ENCODE data around the gene SSTR1. TPM values are rescaled to one million over a fixed set of nuclear protein-coding genes. Genes with fewer than 3 reads are reported as not detected.

SSTR1 gene
- total RNA-seq, 1 experiment from 2014 or later: 0.50 TPM

- 0 out of 2 replicates have a peak, but pooled peaks cover 5% of the 10 kb centered on the region for H3K4me1 ChIP-seq (replicated peaks; ENCODE audit: insufficient read depth)
- POLR2A ChIA-PET (ENCODE audit: unreplicated experiment): no interaction called here
- no peaks in the 10 kb centered on the region for H4K20me1 ChIP-seq (ENCODE audit: insufficient read depth)
- no peaks in the 10 kb centered on the region for H3K9me2 ChIP-seq (ENCODE audit: insufficient read depth)
- H3F3A ChIP-seq (ENCODE audit: insufficient read depth, low read depth): no peaks in the 10 kb centered on the region
- H3K36me3 ChIP-seq (ENCODE audit: low read depth): no peaks in the 10 kb centered on the region
- no peak overlapping the region for H3K4me2 ChIP-seq
- BruUV-seq (replicated peaks): no TSS peak
- CTCF ChIA-PET: no interaction called here
- H2AFZ ChIP-seq: no peak overlapping the region
- no peaks in the 10 kb centered on the region for H3K9me3 ChIP-seq (ENCODE audit: insufficient read depth, low read depth)
- TF ChIP-seq CTCF (conservative IDR thresholded peaks at IDR 0.05) (no peak), EZH2 (IDR thresholded peaks at IDR 0.05; ENCODE audit: low read depth) (no peak)
- H3K4me3 ChIP-seq: no peak overlapping the region
- intact Hi-C loops (cut with micrococcal nuclease; ENCODE audit: unreplicated experiment): no loop called here
- H3K27ac ChIP-seq: no peak overlapping the region
- no peaks in the 10 kb centered on the region for H3K79me2 ChIP-seq (ENCODE audit: low read depth)
- no peaks in the 10 kb centered on the region for H3K27me3 ChIP-seq (ENCODE audit: insufficient read depth, low read depth)
- no peak for DNase-seq
Observed at GRCh38 chr14:38253676-38254075, 46.0 kb downstream of the SSTR1 start.

- Histone ChIP-seq H3K4me1 (replicated peaks; ENCODE audit: insufficient read depth) (0 out of 2 replicates have a peak, but pooled peaks cover 5% of the 10 kb centered on the region), H3K27me3 (ENCODE audit: insufficient read depth, low read depth) (no peaks in the 10 kb centered on the region), H3K4me3 (no peak overlapping the region), H2AFZ (no peak overlapping the region), H3K4me2 (no peak overlapping the region), H3K9me2 (ENCODE audit: insufficient read depth) (no peaks in the 10 kb centered on the region), H3K9me3 (ENCODE audit: insufficient read depth, low read depth) (no peaks in the 10 kb centered on the region), H3K79me2 (ENCODE audit: low read depth) (no peaks in the 10 kb centered on the region), H3K27ac (no peak overlapping the region), H3K36me3 (ENCODE audit: low read depth) (no peaks in the 10 kb centered on the region), H4K20me1 (ENCODE audit: insufficient read depth) (no peaks in the 10 kb centered on the region), H3F3A (ENCODE audit: insufficient read depth, low read depth) (no peaks in the 10 kb centered on the region)
- POLR2A ChIA-PET (ENCODE audit: unreplicated experiment): no interaction called here
- no peak for DNase-seq
- intact Hi-C loops (cut with micrococcal nuclease; ENCODE audit: unreplicated experiment): no loop called here
- no TSS peak for BruUV-seq (replicated peaks)
- TF ChIP-seq CTCF (conservative IDR thresholded peaks at IDR 0.05) (no peak), EZH2 (IDR thresholded peaks at IDR 0.05; ENCODE audit: low read depth) (no peak)
- CTCF ChIA-PET: no interaction called here
Observed at GRCh38 chr14:38254571-38255407, 47.1 kb downstream of the SSTR1 start.

GRCh38 chr14:38255408-38255672 lies 47.6 kb downstream of the SSTR1 start:
- Histone ChIP-seq H3K9me3 (ENCODE audit: insufficient read depth, low read depth) (no peaks in the 10 kb centered on the region), H4K20me1 (ENCODE audit: insufficient read depth) (no peaks in the 10 kb centered on the region), H3K27me3 (ENCODE audit: insufficient read depth, low read depth) (no peaks in the 10 kb centered on the region), H2AFZ (no peak overlapping the region), H3K27ac (no peak overlapping the region), H3K36me3 (ENCODE audit: low read depth) (no peaks in the 10 kb centered on the region), H3K4me1 (replicated peaks; ENCODE audit: insufficient read depth) (0 out of 2 replicates have a peak, but pooled peaks cover 5% of the 10 kb centered on the region), H3K4me3 (no peak overlapping the region), H3K79me2 (ENCODE audit: low read depth) (no peaks in the 10 kb centered on the region), H3F3A (ENCODE audit: insufficient read depth, low read depth) (no peaks in the 10 kb centered on the region), H3K4me2 (no peak overlapping the region), H3K9me2 (ENCODE audit: insufficient read depth) (no peaks in the 10 kb centered on the region)
- TF ChIP-seq EZH2 (IDR thresholded peaks at IDR 0.05; ENCODE audit: low read depth): no peak
- DNase-seq: no peak
- ChIA-PET POLR2A (ENCODE audit: unreplicated experiment) (no interaction called here), CTCF (no interaction called here)
- BruUV-seq (replicated peaks): no TSS peak
- intact Hi-C loops (cut with micrococcal nuclease; ENCODE audit: unreplicated experiment): no loop called here

Data from PC-9 (cell line).